ENCODE data around the gene MGAT5B. TPM values are rescaled to one million over a fixed set of nuclear protein-coding genes. Genes with fewer than 3 reads are reported as not detected.

The MGAT5B gene
- total RNA-seq, 4 donors from 2014 or later, result 0.59 to 3.3 (median 1.5) TPM; not detected in 1

GRCh38 chr17:76929601-76930000 lies 61.4 kb downstream of the MGAT5B start:
- no peaks in the 10 kb centered on the region for H3K27me3 ChIP-seq
- TF ChIP-seq CTCF (IDR thresholded peaks at IDR 0.05), result no peak
- TF ChIP-seq POLR2A (IDR thresholded peaks at IDR 0.05), result no peak
- no peaks in the 10 kb centered on the region for H3K36me3 ChIP-seq
- H3K27ac ChIP-seq, result no peak overlapping the region
- no peak for DNase-seq
- H3K4me3 ChIP-seq, result no peak overlapping the region
- no peaks in the 10 kb centered on the region for H3K4me1 ChIP-seq
- no peaks in the 10 kb centered on the region for H3K9me3 ChIP-seq
- intact Hi-C loops (cut with DNase I; ENCODE audit: low total_unique reads), result no loop called here

DNA sequence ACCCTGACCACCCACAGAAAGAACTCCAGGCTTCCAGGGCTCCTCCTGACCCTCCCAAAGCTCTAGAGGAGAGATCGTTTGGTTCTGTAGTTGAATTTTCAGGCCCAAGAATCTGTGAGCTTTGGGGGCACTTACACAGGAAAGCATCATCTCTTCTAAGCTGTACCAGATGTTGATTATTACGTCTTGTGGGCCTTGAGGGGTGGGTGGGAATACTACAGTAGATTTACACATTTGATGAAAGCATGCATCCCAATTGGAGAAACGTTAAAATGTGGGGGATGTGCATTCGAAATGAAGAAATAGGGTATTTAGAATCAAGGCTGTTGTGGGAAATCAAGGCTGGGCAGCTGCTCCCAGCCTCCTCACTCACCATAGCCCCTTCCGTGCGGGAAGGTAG lies 61.9 kb downstream of the MGAT5B start:
- H3K36me3 ChIP-seq, result no peaks in the 10 kb centered on the region
- no peak overlapping the region for H3K4me3 ChIP-seq
- H3K9me3 ChIP-seq, result no peaks in the 10 kb centered on the region
- DNase-seq, result no peak
- intact Hi-C loops (cut with DNase I; ENCODE audit: low total_unique reads), result no loop called here
- no peak overlapping the region for H3K27ac ChIP-seq
- H3K27me3 ChIP-seq, result no peaks in the 10 kb centered on the region
- TF ChIP-seq POLR2A (IDR thresholded peaks at IDR 0.05) (no peak), CTCF (IDR thresholded peaks at IDR 0.05) (no peak)
- no peaks in the 10 kb centered on the region for H3K4me1 ChIP-seq

GRCh38 chr17:76932402-76933333 lies 64.5 kb downstream of the MGAT5B start:
- Histone ChIP-seq H3K9me3 (no peaks in the 10 kb centered on the region), H3K27ac (no peak overlapping the region), H3K27me3 (no peaks in the 10 kb centered on the region), H3K4me3 (no peak overlapping the region), H3K4me1 (no peaks in the 10 kb centered on the region), H3K36me3 (no peaks in the 10 kb centered on the region)
- DNase-seq, result no peak
- intact Hi-C loops (cut with DNase I; ENCODE audit: low total_unique reads), result no loop called here
- TF ChIP-seq POLR2A (IDR thresholded peaks at IDR 0.05) (no peak), CTCF (IDR thresholded peaks at IDR 0.05) (no peak)

GRCh38 chr17:76934561-76935320 lies 66.5 kb downstream of the MGAT5B start:
- no peaks in the 10 kb centered on the region for H3K36me3 ChIP-seq
- DNase-seq, result no peak
- no peaks in the 10 kb centered on the region for H3K27me3 ChIP-seq
- TF ChIP-seq POLR2A (IDR thresholded peaks at IDR 0.05) (no peak), CTCF (IDR thresholded peaks at IDR 0.05) (no peak)
- intact Hi-C loops (cut with DNase I; ENCODE audit: low total_unique reads), result no loop called here
- no peaks in the 10 kb centered on the region for H3K9me3 ChIP-seq
- H3K4me3 ChIP-seq, result no peak overlapping the region
- no peak overlapping the region for H3K27ac ChIP-seq
- H3K4me1 ChIP-seq, result no peaks in the 10 kb centered on the region

GRCh38 chr17:76935331-76935730 lies 67.1 kb downstream of the MGAT5B start:
- H3K27ac ChIP-seq, result no peak overlapping the region
- no peaks in the 10 kb centered on the region for H3K4me1 ChIP-seq
- H3K9me3 ChIP-seq, result no peaks in the 10 kb centered on the region
- DNase-seq, result no peak
- TF ChIP-seq POLR2A (IDR thresholded peaks at IDR 0.05) (no peak), CTCF (IDR thresholded peaks at IDR 0.05) (no peak)
- intact Hi-C loops (cut with DNase I; ENCODE audit: low total_unique reads), result no loop called here
- no peaks in the 10 kb centered on the region for H3K27me3 ChIP-seq
- no peaks in the 10 kb centered on the region for H3K36me3 ChIP-seq
- no peak overlapping the region for H3K4me3 ChIP-seq
